CD4-positive, alpha-beta T cell (primary cell): Measurements from ENCODE around the gene AKR1D1. TPM values are rescaled to one million over a fixed set of nuclear protein-coding genes. Genes with fewer than 3 reads are reported as not detected.
"Not testable (repeated sequence)": the region's sequence is repeated elsewhere in the genome, so short reads cannot be mapped to it uniquely, and the experiment has no call there.

Experiments
- ATAC-seq: fragments of 200-7000 bp; cut with Tn5 transposase; one replicate; pipeline ENCODE4 v1.10.0; 2022; ENCODE audit warnings: mild to moderate bottlenecking; ENCODE audit not compliant: poor library complexity
- CTCF ChIA-PET: fragments of 350-600 bp; sonication (Branson Sonifier 250); formaldehyde crosslinking; loops from one replicate; lab custom pipeline; 2021; ENCODE audit warnings: antibody characterized with exemption, inconsistent platforms; lab: Charles Lee
- POLR2A ChIA-PET: fragments of 350-600 bp; sonication (Branson Sonifier 250); formaldehyde crosslinking; loops from one replicate; lab custom pipeline; 2021; ENCODE audit warnings: antibody characterized with exemption, inconsistent platforms; lab: Charles Lee
- DNase-seq, 14 experiments: peaks; one replicate each; pipeline ENCODE4 v3.0.0-alpha.2; 2013 to 2020; ENCODE audit warnings: mixed read lengths in 2 of 14
- H3K27ac ChIP-seq, 2 donors: one replicate each; pipeline versions ENCODE4 v1.5.1 to v1.7.0; 2013; ENCODE audit warnings: low read length in 2 of 2, low read depth in 1 of 2, mild to moderate bottlenecking in 1 of 2
- H3K27me3 ChIP-seq, 2 experiments: 1 replicate in 1 of 2; 2 replicates in 1 of 2; pipeline versions ENCODE4 v1.6.1 to v1.7.0; 2013; ENCODE audit warnings: low read length in 2 of 2, control low read depth in 1 of 2, mild to moderate bottlenecking in 1 of 2, moderate library complexity in 1 of 2; ENCODE audit not compliant: insufficient read depth in 2 of 2, control insufficient read depth in 1 of 2
- H3K36me3 ChIP-seq: one replicate; pipeline ENCODE4 v1.6.1; 2013; ENCODE audit warnings: low read length, control low read depth; ENCODE audit not compliant: insufficient read depth
- H3K4me1 ChIP-seq: one replicate; pipeline ENCODE4 v1.6.1; 2013; ENCODE audit warnings: low read length, control low read depth; ENCODE audit not compliant: insufficient read depth
- H3K4me3 ChIP-seq: one replicate; pipeline ENCODE4 v1.5.1; 2013; ENCODE audit warnings: mild to moderate bottlenecking, low read length, moderate library complexity
- H3K9me3 ChIP-seq, 2 experiments: 1 replicate in 1 of 2; 2 replicates in 1 of 2; pipeline versions ENCODE4 v1.6.1 to v1.7.0; 2013; ENCODE audit warnings: low read length in 2 of 2, mild to moderate bottlenecking in 2 of 2, control low read depth in 1 of 2, moderate library complexity in 1 of 2; ENCODE audit not compliant: control insufficient read depth in 1 of 2, insufficient read depth in 1 of 2
- H3K27ac Mint-ChIP-seq: one replicate; pipeline ENCODE4 v1.8.0; 2020; ENCODE audit warnings: mixed read lengths
- H3K27me3 Mint-ChIP-seq: one replicate; pipeline ENCODE4 v1.8.0; 2021; ENCODE audit warnings: mixed read lengths
- H3K36me3 Mint-ChIP-seq: one replicate; pipeline ENCODE4 v1.8.0; 2021; ENCODE audit warnings: low read depth, mixed read lengths
- H3K4me1 Mint-ChIP-seq: one replicate; pipeline ENCODE4 v1.8.0; 2021; ENCODE audit warnings: low read depth, mixed read lengths
- H3K4me3 Mint-ChIP-seq: one replicate; pipeline ENCODE4 v1.8.0; 2020; ENCODE audit warnings: mild to moderate bottlenecking, mixed read lengths
- H3K9me3 Mint-ChIP-seq: one replicate; pipeline ENCODE4 v1.8.0; 2020; ENCODE audit warnings: mixed read lengths
- CTCF ChIP-seq: fragments of 200-600 bp; IDR thresholded peaks from one replicate; pipeline ENCODE4 v1.8.0; 2022; ENCODE audit warnings: antibody characterized with exemption, mild to moderate bottlenecking
- intact Hi-C, 2 experiments: fragments of 100-400 bp; cut with DNase I in 1 of 2; cut with micrococcal nuclease in 1 of 2; formaldehyde crosslinking; loops; one replicate each; pipeline versions ENCODE4 v1.15.1 to v1.9.0; 2023 to 2025; cut with DNase I, micrococcal nuclease
- total RNA-seq, 174 experiments: library from RNA in 2 of 174; stranded (reverse) in 2 of 174; gene quantifications; one replicate each; pipeline ENCODE4 v1.2.3 and lab custom pipeline; 2021 to 2026

The AKR1D1 gene
- total RNA-seq, 2 experiments from 2014 or later, result not detected

GRCh38 chr7:138052696-138053095, 23.6 kb upstream of the AKR1D1 start:
- Histone ChIP-seq H3K4me3 (no peak overlapping the region), H3K9me3 (no peaks in the 10 kb centered on the region), H3K36me3 (no peaks in the 10 kb centered on the region), H3K4me1 (no peaks in the 10 kb centered on the region), H3K27ac (no peak overlapping the region), H3K27me3 (no peaks in the 10 kb centered on the region)
- no peak for DNase-seq
- ATAC-seq, result no peak
- TF ChIP-seq CTCF, result no peak
- intact Hi-C loops, result no loop called here
- no peaks in the 10 kb centered on the region for H3K4me1 Mint-ChIP-seq
- H3K27me3 Mint-ChIP-seq, result peaks cover 16% of the 10 kb centered on the region
- ChIA-PET CTCF (no interaction called here), POLR2A (no interaction called here)
- no peaks in the 10 kb centered on the region for H3K36me3 Mint-ChIP-seq
- no peak overlapping the region for H3K27ac Mint-ChIP-seq
- H3K4me3 Mint-ChIP-seq, result no peak overlapping the region
- H3K9me3 Mint-ChIP-seq, result no peaks in the 10 kb centered on the region

- H3K9me3 ChIP-seq, H3K27ac ChIP-seq, H3K4me1 Mint-ChIP-seq, CTCF ChIA-PET, DNase-seq, intact Hi-C loops, H3K4me1 ChIP-seq, H3K36me3 Mint-ChIP-seq, H3K9me3 Mint-ChIP-seq, ATAC-seq, H3K4me3 ChIP-seq, H3K4me3 Mint-ChIP-seq, H3K36me3 ChIP-seq, POLR2A ChIA-PET, H3K27ac Mint-ChIP-seq, H3K27me3 ChIP-seq: not testable (repeated sequence)
- peaks cover 25% of the 10 kb centered on the region for H3K27me3 Mint-ChIP-seq
Measured at GRCh38 chr7:138055698-138056097, 20.6 kb upstream of the AKR1D1 start.

GRCh38 chr7:138063400-138063799, 12.9 kb upstream of the AKR1D1 start:
- ChIA-PET POLR2A (no interaction called here), CTCF (no interaction called here)
- Histone ChIP-seq H3K4me1 (no peaks in the 10 kb centered on the region), H3K27me3 (peaks cover 0 to 6% of the 10 kb centered on the region in 2 experiments), H3K4me3 (no peak overlapping the region), H3K36me3 (no peaks in the 10 kb centered on the region), H3K27ac (no peak overlapping the region), H3K9me3 (no peaks in the 10 kb centered on the region)
- Mint-ChIP-seq H3K36me3 (no peaks in the 10 kb centered on the region), H3K27me3 (peaks cover 24% of the 10 kb centered on the region), H3K4me1 (no peaks in the 10 kb centered on the region), H3K4me3 (no peak overlapping the region), H3K9me3 (no peaks in the 10 kb centered on the region), H3K27ac (no peak overlapping the region)
- no peak for DNase-seq
- no peak for ATAC-seq
- no peak for TF ChIP-seq CTCF
- intact Hi-C loops, result no loop called here

GRCh38 chr7:138064856-138065357, 11.4 kb upstream of the AKR1D1 start:
- H3K36me3 ChIP-seq, result no peaks in the 10 kb centered on the region
- no peak overlapping the region for H3K4me3 ChIP-seq
- Mint-ChIP-seq H3K4me3 (no peak overlapping the region), H3K4me1 (no peaks in the 10 kb centered on the region), H3K36me3 (no peaks in the 10 kb centered on the region), H3K27me3 (peaks cover 22% of the 10 kb centered on the region), H3K27ac (no peak overlapping the region), H3K9me3 (no peaks in the 10 kb centered on the region)
- ChIA-PET CTCF (no interaction called here), POLR2A (no interaction called here)
- H3K9me3 ChIP-seq, result no peaks in the 10 kb centered on the region
- peaks cover 0 to 6% of the 10 kb centered on the region in 2 experiments for H3K27me3 ChIP-seq
- H3K4me1 ChIP-seq, result no peaks in the 10 kb centered on the region
- TF ChIP-seq CTCF, result no peak
- no peak for DNase-seq
- ATAC-seq, result no peak
- intact Hi-C loops, result no loop called here
- no peak overlapping the region for H3K27ac ChIP-seq
